Measurements from ENCODE around the gene MACROD1. TPM values are rescaled to one million over a fixed set of nuclear protein-coding genes. Genes with fewer than 3 reads are reported as not detected.

The MACROD1 gene
- total and polyA plus RNA-seq, 7 experiments from 2014 or later: 5.4 to 16.2 (median 9.7) TPM

GRCh38 chr11:64001484-64002420 lies 164.2 kb downstream of the MACROD1 start:
- H3K27me3 ChIP-seq (ENCODE audit: control insufficient read depth in 2 of 2, insufficient read depth in 2 of 2, low read length in 2 of 2): no peaks in the 10 kb centered on the region
- ChIA-PET POLR2A (interaction anchor here (0.6 to 0.8 kb wide), 2 partner anchors 16 to 1271 kb away, joined by 3 read pairs; partner anchors contain the start of gene OTUB1), CTCF (interaction anchor here (0.7 to 4.2 kb wide), 7 partner anchors 12 to 302 kb away, joined by 3 to 25 read pairs (median 4); no protein-coding TSS in a partner anchor)
- no peak for ATAC-seq
- peaks cover 7 to 15% (median 10%) of the 10 kb centered on the region in 5 donors for H3K27me3 Mint-ChIP-seq
- peak overlapping the region in 1 of 9 donors; percentile 29 for H3K27ac Mint-ChIP-seq
- DNase-seq: no peak
- peaks cover 0 to 13% (median 4%) of the 10 kb centered on the region in 5 donors for H3K36me3 Mint-ChIP-seq
- H3K9me3 ChIP-seq (ENCODE audit: control insufficient read depth in 2 of 3, low read length in 3 of 3): no peaks in the 10 kb centered on the region
- peaks cover 3 to 23% (median 5%) of the 10 kb centered on the region in 3 experiments for H3K36me3 ChIP-seq (ENCODE audit: control insufficient read depth in 2 of 3, insufficient read depth in 3 of 3, low read length in 3 of 3)
- H3K4me3 ChIP-seq (ENCODE audit: low read length): no peak overlapping the region
- H3K4me1 Mint-ChIP-seq: peaks cover 0 to 17% (median 9%) of the 10 kb centered on the region in 7 donors
- H3K4me1 ChIP-seq (ENCODE audit: control insufficient read depth in 2 of 2, insufficient read depth in 2 of 2, low read length in 2 of 2): peaks cover 8 to 15% of the 10 kb centered on the region in 2 donors
- intact Hi-C loops (cut with micrococcal nuclease): loop anchor here in 1 of 2 donors (5.0 kb wide), 1 partner anchor 301 kb away; the partner anchor contains the start of gene CATSPERZ
- no peak overlapping the region for H3K27ac ChIP-seq (ENCODE audit: low read depth, low read length)
- H3K4me3 Mint-ChIP-seq: peak overlapping the region in 7 of 10 donors; percentile 40 to 73 (median 43)
- H3K9me3 Mint-ChIP-seq: no peaks in the 10 kb centered on the region

GRCh38 chr11:64000740-64001483 lies 165.0 kb downstream of the MACROD1 start:
- intact Hi-C loops (cut with micrococcal nuclease): loop anchor here (1.0 to 5.0 kb wide), 5 partner anchors 27 to 301 kb away; partner anchors contain the start of genes CATSPERZ (in 1 of the 2) and COX8A (in 1 of the 2)
- ChIA-PET POLR2A (interaction anchor here (0.6 to 0.8 kb wide), 2 partner anchors 15 to 1272 kb away, joined by 3 read pairs; partner anchors contain the start of gene OTUB1), CTCF (interaction anchor here (1.0 to 4.2 kb wide), 12 partner anchors 11 to 303 kb away, joined by 3 to 25 read pairs (median 4); partner anchors contain the start of gene CATSPERZ)
- Histone ChIP-seq H3K4me3 (ENCODE audit: low read length) (no peak overlapping the region), H3K36me3 (ENCODE audit: control insufficient read depth in 2 of 3, insufficient read depth in 3 of 3, low read length in 3 of 3) (peaks cover 5 to 32% (median 8%) of the 10 kb centered on the region in 3 experiments), H3K27ac (ENCODE audit: low read depth, low read length) (peak overlapping the region; percentile 16), H3K4me1 (ENCODE audit: control insufficient read depth in 2 of 2, insufficient read depth in 2 of 2, low read length in 2 of 2) (peaks cover 8 to 15% of the 10 kb centered on the region in 2 donors), H3K9me3 (ENCODE audit: control insufficient read depth in 2 of 3, low read length in 3 of 3) (no peaks in the 10 kb centered on the region), H3K27me3 (ENCODE audit: control insufficient read depth in 2 of 2, insufficient read depth in 2 of 2, low read length in 2 of 2) (no peaks in the 10 kb centered on the region)
- peaks cover 0 to 16% (median 9%) of the 10 kb centered on the region in 7 donors for H3K4me1 Mint-ChIP-seq
- DNase-seq (no peak), ATAC-seq (no peak)
- no peaks in the 10 kb centered on the region for H3K9me3 Mint-ChIP-seq
- H3K27ac Mint-ChIP-seq: peak overlapping the region in 1 of 9 donors; percentile 29
- peak overlapping the region in 7 of 10 donors; percentile 40 to 76 (median 56) for H3K4me3 Mint-ChIP-seq
- peaks cover 0 to 7% (median 2%) of the 10 kb centered on the region in 5 donors for H3K27me3 Mint-ChIP-seq
- H3K36me3 Mint-ChIP-seq: peaks cover 0 to 14% (median 4%) of the 10 kb centered on the region in 5 donors

- H3K9me3 ChIP-seq (ENCODE audit: control insufficient read depth in 2 of 3, low read length in 3 of 3): no peaks in the 10 kb centered on the region
- Mint-ChIP-seq H3K9me3 (no peaks in the 10 kb centered on the region), H3K4me3 (peak overlapping the region in 7 of 10 donors; percentile 14 to 76 (median 45)), H3K4me1 (peaks cover 0 to 16% (median 9%) of the 10 kb centered on the region in 7 donors), H3K27ac (no peak overlapping the region), H3K36me3 (peaks cover 0 to 17% (median 4%) of the 10 kb centered on the region in 5 donors), H3K27me3 (peaks cover 0 to 3% (median 0%) of the 10 kb centered on the region in 5 donors)
- POLR2A ChIA-PET: interaction anchor here (0.9 to 1.0 kb wide), 2 partner anchors 13 to 241 kb away, joined by 3 to 4 read pairs; partner anchors contain the start of gene FKBP2
- peak overlapping the region; percentile 16 for H3K27ac ChIP-seq (ENCODE audit: low read depth, low read length)
- H3K4me3 ChIP-seq (ENCODE audit: low read length): peak overlapping the region; percentile 41
- intact Hi-C loops (cut with micrococcal nuclease): loop anchor here (1.0 to 5.0 kb wide), 5 partner anchors 26 to 302 kb away; partner anchors contain the start of genes CATSPERZ (in 1 of the 2) and COX8A (in 1 of the 2)
- H3K36me3 ChIP-seq (ENCODE audit: control insufficient read depth in 2 of 3, insufficient read depth in 3 of 3, low read length in 3 of 3): peaks cover 5 to 39% (median 8%) of the 10 kb centered on the region in 3 experiments
- H3K4me1 ChIP-seq (ENCODE audit: control insufficient read depth in 2 of 2, insufficient read depth in 2 of 2, low read length in 2 of 2): peaks cover 8 to 15% of the 10 kb centered on the region in 2 donors
- CTCF ChIA-PET: interaction anchor here (0.6 to 4.2 kb wide), 16 partner anchors 10 to 826 kb away, joined by 3 to 25 read pairs (median 4); partner anchors contain the start of gene CATSPERZ
- H3K27me3 ChIP-seq (ENCODE audit: control insufficient read depth in 2 of 2, insufficient read depth in 2 of 2, low read length in 2 of 2): no peaks in the 10 kb centered on the region
- DNase-seq (peak; percentile 59 to 82 (median 75)), ATAC-seq (peak; percentile 88)
Measured at GRCh38 chr11:64000026-64000739, 165.7 kb downstream of the MACROD1 start.

- H3K27me3 Mint-ChIP-seq: peaks cover 0 to 3% (median 0%) of the 10 kb centered on the region in 5 donors
- DNase-seq (peak in 8 of 9 donors; percentile 34 to 62 (median 45)), ATAC-seq (peak; percentile 67)
- H3K27ac Mint-ChIP-seq: no peak overlapping the region
- no peaks in the 10 kb centered on the region for H3K27me3 ChIP-seq (ENCODE audit: control insufficient read depth in 2 of 2, insufficient read depth in 2 of 2, low read length in 2 of 2)
- H3K4me1 ChIP-seq (ENCODE audit: control insufficient read depth in 2 of 2, insufficient read depth in 2 of 2, low read length in 2 of 2): peaks cover 8 to 15% of the 10 kb centered on the region in 2 donors
- ChIA-PET CTCF (interaction anchor here (0.6 to 4.2 kb wide), 13 partner anchors 12 to 827 kb away, joined by 3 to 25 read pairs (median 4); partner anchors contain the start of gene CATSPERZ), POLR2A (interaction anchor here (0.9 to 1.0 kb wide), 2 partner anchors 12 to 242 kb away, joined by 3 to 4 read pairs; partner anchors contain the start of gene FKBP2)
- H3K9me3 Mint-ChIP-seq: no peaks in the 10 kb centered on the region
- peaks cover 0 to 24% (median 6%) of the 10 kb centered on the region in 5 donors for H3K36me3 Mint-ChIP-seq
- intact Hi-C loops (cut with micrococcal nuclease): loop anchor here (1.0 to 5.0 kb wide), 5 partner anchors 25 to 303 kb away; partner anchors contain the start of genes CATSPERZ (in 1 of the 2) and COX8A (in 1 of the 2)
- peaks cover 5 to 46% (median 8%) of the 10 kb centered on the region in 3 experiments for H3K36me3 ChIP-seq (ENCODE audit: control insufficient read depth in 2 of 3, insufficient read depth in 3 of 3, low read length in 3 of 3)
- H3K4me1 Mint-ChIP-seq: peaks cover 0 to 18% (median 9%) of the 10 kb centered on the region in 7 donors
- H3K4me3 Mint-ChIP-seq: peak overlapping the region in 6 of 10 donors; percentile 12 to 76 (median 50)
- no peak overlapping the region for H3K27ac ChIP-seq (ENCODE audit: low read depth, low read length)
- no peaks in the 10 kb centered on the region for H3K9me3 ChIP-seq (ENCODE audit: control insufficient read depth in 2 of 3, low read length in 3 of 3)
- H3K4me3 ChIP-seq (ENCODE audit: low read length): peak overlapping the region; percentile 20
Measured at GRCh38 chr11:63999349-64000025, 166.4 kb downstream of the MACROD1 start.
